HepG2 (cell line): ENCODE measurements around the gene C11orf58. TPM values are rescaled to one million over a fixed set of nuclear protein-coding genes. Genes with fewer than 3 reads are reported as not detected.

Source experiments
- ARNTL ChIP-seq: sonication (generic); formaldehyde crosslinking; IDR thresholded peaks from 2 replicates; pipeline ENCODE4 v1.4.0; 2020; ENCODE audit warnings: mild to moderate bottlenecking, missing genetic modification reagents
- CC2D1A ChIP-seq: sonication (generic); formaldehyde crosslinking; IDR thresholded peaks from 2 replicates; pipeline ENCODE4 v1.8.1; 2023; ENCODE audit warnings: mild to moderate bottlenecking, missing genetic modification reagents
- EHMT2 ChIP-seq: fragments of 200-600 bp; sonication (generic); IDR thresholded peaks from 2 replicates; pipeline ENCODE4 v1.7.0; 2017; ENCODE audit warnings: antibody characterized with exemption, low read depth, low read length, borderline replicate concordance
- MIER3 ChIP-seq: IDR thresholded peaks from 2 replicates; pipeline ENCODE4 v1.6.1; 2016; ENCODE audit warnings: missing compliant biosample characterization, borderline replicate concordance
- NFYB ChIP-seq: sonication (generic); formaldehyde crosslinking; IDR thresholded peaks from 2 replicates; pipeline ENCODE4 v1.4.0; 2020; ENCODE audit warnings: missing genetic modification reagents
- REXO4 ChIP-seq: sonication (generic); formaldehyde crosslinking; IDR thresholded peaks from 2 replicates; pipeline ENCODE4 v1.8.0; 2022; ENCODE audit warnings: missing genetic modification reagents, mild to moderate bottlenecking, borderline replicate concordance
- RFX5 ChIP-seq: IDR thresholded peaks from 2 replicates; pipeline ENCODE4 v1.6.1; 2011; ENCODE audit warnings: low read depth, low read length, improper control_type of control experiment
- ZFP41 ChIP-seq: sonication (generic); formaldehyde crosslinking; IDR thresholded peaks from 2 replicates; pipeline ENCODE4 v1.4.0; 2020; ENCODE audit warnings: mild to moderate bottlenecking, missing genetic modification reagents, borderline replicate concordance
- ZFP82 ChIP-seq: sonication (generic); formaldehyde crosslinking; IDR thresholded peaks from 2 replicates; pipeline ENCODE4 v1.5.1; 2020; ENCODE audit warnings: mild to moderate bottlenecking, missing genetic modification reagents, borderline replicate concordance
- ZMYM3 ChIP-seq: sonication (generic); formaldehyde crosslinking; IDR thresholded peaks from 2 replicates; pipeline ENCODE4 v1.5.1; 2020; ENCODE audit warnings: mild to moderate bottlenecking, missing genetic modification reagents
- ZNF296 ChIP-seq: sonication (generic); formaldehyde crosslinking; conservative IDR thresholded peaks from 2 replicates; pipeline ENCODE4 v1.5.0; 2020; ENCODE audit warnings: mild to moderate bottlenecking, missing genetic modification reagents
- ZNF703 ChIP-seq: sonication (generic); formaldehyde crosslinking; IDR thresholded peaks from 2 replicates; pipeline ENCODE4 v1.5.1; 2020; ENCODE audit warnings: missing genetic modification reagents, mild to moderate bottlenecking, moderate library complexity, borderline replicate concordance
- ZNF75D ChIP-seq: sonication (generic); formaldehyde crosslinking; IDR thresholded peaks from 2 replicates; pipeline ENCODE4 v1.8.1; 2023; ENCODE audit warnings: missing genetic modification reagents, mild to moderate bottlenecking, borderline replicate concordance
- ZNF879 ChIP-seq: sonication (generic); formaldehyde crosslinking; IDR thresholded peaks from 2 replicates; pipeline ENCODE4 v1.8.1; 2023; ENCODE audit warnings: missing genetic modification reagents
- ZSCAN22 ChIP-seq: sonication (generic); formaldehyde crosslinking; IDR thresholded peaks from 2 replicates; pipeline ENCODE4 v1.4.0; 2020; ENCODE audit warnings: mild to moderate bottlenecking, missing genetic modification reagents
- polyA plus RNA-seq, 8 experiments: library from polyadenylated mRNA; depleted of rRNA in 3 of 8; stranded (reverse) in 7 of 8; unstranded in 1 of 8; fragments of >200 nt; fragmentation: Illumina TruSeq in 4 of 8; extraction: Trizol in 4 of 8; gene quantifications; 2 replicates each; pipeline versions ENCODE4 v1.2.1 to v1.2.3, GENCODE V29; 2011 to 2016; ENCODE audit warnings: low read depth in 4 of 8, missing spikeins in 1 of 8, mixed read lengths in 1 of 8; ENCODE audit not compliant: insufficient read depth in 1 of 8
- total RNA-seq, 5 experiments: library from RNA; depleted of rRNA; stranded (reverse); fragments of >200 nt; fragmentation: Illumina TruSeq; extraction: Trizol; gene quantifications; 2 replicates each; pipeline ENCODE4 v1.2.3, GENCODE V29; 2016; ENCODE audit warnings: low read depth in 1 of 5
- TF ChIP-seq, protein P1 (sequence below): sonication (generic); formaldehyde crosslinking; conservative IDR thresholded peaks from 2 replicates; pipeline ENCODE4 v1.8.0; 2022; ENCODE audit warnings: mild to moderate bottlenecking, moderate library complexity, missing genetic modification reagents
- TF ChIP-seq, protein P2 (sequence below): sonication (generic); formaldehyde crosslinking; IDR thresholded peaks from 2 replicates; pipeline ENCODE4 v1.4.0; 2020; ENCODE audit warnings: missing genetic modification reagents, borderline replicate concordance
- TF ChIP-seq, protein P3 (sequence below): sonication (generic); formaldehyde crosslinking; IDR thresholded peaks from 2 replicates; pipeline ENCODE4; 2020; ENCODE audit warnings: missing genetic modification reagents, mild to moderate bottlenecking, borderline replicate concordance
- TF ChIP-seq, protein P4 (sequence below): sonication (generic); formaldehyde crosslinking; IDR thresholded peaks from 2 replicates; pipeline ENCODE4 v1.5.1; 2020; ENCODE audit warnings: mild to moderate bottlenecking, missing genetic modification reagents
- TF ChIP-seq, protein P5 (sequence below): sonication (generic); formaldehyde crosslinking; IDR thresholded peaks from 2 replicates; pipeline ENCODE4 v1.4.0; 2020; ENCODE audit warnings: mild to moderate bottlenecking, missing genetic modification reagents

The C11orf58 gene
- total and polyA plus RNA-seq, 2 of the 13 experiments (the other 11 are each of a cell fraction or from before 2014, with no cell fraction given), result 83.8 to 167 TPM

DNA sequence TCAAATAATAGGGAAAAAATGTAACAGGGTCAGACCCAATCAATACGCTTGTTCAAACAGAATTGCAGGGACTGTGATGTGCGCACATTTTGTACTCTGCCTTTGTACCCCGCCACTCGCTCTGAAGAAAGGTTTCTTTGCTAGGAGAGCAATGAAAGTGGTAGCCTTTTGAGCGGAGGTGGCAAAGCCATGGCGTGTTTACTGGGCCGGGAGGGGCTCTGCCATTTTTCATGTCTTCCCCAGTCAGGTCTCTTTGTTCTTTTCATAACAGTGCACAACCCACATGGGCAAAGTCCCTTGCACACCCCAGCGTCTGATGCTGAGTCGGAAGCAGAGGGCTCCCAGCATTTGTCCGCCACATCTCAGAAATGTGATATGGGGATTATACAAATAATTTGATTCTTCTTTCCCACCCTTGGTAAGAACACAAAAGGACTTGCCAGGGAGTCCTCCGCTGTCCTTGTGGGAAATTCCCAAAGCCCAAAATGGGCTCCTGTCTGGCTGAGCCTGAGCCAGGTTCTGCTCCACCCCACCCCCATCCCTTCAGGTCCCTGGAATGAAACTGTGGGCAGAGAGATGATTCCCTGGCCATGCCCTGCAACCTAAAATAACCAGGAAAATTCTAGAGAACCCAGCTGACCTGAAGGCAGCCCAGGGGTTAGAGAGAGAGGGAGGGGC, 36.6 kb downstream of the C11orf58 start (continued):
- TF ChIP-seq, protein P1, sequence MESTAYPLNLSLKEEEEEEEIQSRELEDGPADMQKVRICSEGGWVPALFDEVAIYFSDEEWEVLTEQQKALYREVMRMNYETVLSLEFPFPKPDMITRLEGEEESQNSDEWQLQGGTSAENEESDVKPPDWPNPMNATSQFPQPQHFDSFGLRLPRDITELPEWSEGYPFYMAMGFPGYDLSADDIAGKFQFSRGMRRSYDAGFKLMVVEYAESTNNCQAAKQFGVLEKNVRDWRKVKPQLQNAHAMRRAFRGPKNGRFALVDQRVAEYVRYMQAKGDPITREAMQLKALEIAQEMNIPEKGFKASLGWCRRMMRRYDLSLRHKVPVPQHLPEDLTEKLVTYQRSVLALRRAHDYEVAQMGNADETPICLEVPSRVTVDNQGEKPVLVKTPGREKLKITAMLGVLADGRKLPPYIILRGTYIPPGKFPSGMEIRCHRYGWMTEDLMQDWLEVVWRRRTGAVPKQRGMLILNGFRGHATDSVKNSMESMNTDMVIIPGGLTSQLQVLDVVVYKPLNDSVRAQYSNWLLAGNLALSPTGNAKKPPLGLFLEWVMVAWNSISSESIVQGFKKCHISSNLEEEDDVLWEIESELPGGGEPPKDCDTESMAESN (CRISPR knock-in tag), result no peak
- no peak for TF ChIP-seq ZSCAN22 (CRISPR knock-in tag)
- TF ChIP-seq, protein P2, sequence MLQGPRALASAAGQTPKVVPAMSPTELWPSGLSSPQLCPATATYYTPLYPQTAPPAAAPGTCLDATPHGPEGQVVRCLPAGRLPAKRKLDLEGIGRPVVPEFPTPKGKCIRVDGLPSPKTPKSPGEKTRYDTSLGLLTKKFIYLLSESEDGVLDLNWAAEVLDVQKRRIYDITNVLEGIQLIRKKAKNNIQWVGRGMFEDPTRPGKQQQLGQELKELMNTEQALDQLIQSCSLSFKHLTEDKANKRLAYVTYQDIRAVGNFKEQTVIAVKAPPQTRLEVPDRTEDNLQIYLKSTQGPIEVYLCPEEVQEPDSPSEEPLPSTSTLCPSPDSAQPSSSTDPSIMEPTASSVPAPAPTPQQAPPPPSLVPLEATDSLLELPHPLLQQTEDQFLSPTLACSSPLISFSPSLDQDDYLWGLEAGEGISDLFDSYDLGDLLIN (CRISPR knock-in tag), result no peak
- TF ChIP-seq ZNF75D (CRISPR knock-in tag), result no peak
- TF ChIP-seq, protein P3, sequence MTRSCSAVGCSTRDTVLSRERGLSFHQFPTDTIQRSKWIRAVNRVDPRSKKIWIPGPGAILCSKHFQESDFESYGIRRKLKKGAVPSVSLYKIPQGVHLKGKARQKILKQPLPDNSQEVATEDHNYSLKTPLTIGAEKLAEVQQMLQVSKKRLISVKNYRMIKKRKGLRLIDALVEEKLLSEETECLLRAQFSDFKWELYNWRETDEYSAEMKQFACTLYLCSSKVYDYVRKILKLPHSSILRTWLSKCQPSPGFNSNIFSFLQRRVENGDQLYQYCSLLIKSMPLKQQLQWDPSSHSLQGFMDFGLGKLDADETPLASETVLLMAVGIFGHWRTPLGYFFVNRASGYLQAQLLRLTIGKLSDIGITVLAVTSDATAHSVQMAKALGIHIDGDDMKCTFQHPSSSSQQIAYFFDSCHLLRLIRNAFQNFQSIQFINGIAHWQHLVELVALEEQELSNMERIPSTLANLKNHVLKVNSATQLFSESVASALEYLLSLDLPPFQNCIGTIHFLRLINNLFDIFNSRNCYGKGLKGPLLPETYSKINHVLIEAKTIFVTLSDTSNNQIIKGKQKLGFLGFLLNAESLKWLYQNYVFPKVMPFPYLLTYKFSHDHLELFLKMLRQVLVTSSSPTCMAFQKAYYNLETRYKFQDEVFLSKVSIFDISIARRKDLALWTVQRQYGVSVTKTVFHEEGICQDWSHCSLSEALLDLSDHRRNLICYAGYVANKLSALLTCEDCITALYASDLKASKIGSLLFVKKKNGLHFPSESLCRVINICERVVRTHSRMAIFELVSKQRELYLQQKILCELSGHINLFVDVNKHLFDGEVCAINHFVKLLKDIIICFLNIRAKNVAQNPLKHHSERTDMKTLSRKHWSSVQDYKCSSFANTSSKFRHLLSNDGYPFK (CRISPR knock-in tag), result no peak
- TF ChIP-seq NFYB (CRISPR knock-in tag), result no peak
- no peak for TF ChIP-seq ZNF879 (CRISPR knock-in tag)
- no peak for TF ChIP-seq EHMT2
- TF ChIP-seq, protein P4, sequence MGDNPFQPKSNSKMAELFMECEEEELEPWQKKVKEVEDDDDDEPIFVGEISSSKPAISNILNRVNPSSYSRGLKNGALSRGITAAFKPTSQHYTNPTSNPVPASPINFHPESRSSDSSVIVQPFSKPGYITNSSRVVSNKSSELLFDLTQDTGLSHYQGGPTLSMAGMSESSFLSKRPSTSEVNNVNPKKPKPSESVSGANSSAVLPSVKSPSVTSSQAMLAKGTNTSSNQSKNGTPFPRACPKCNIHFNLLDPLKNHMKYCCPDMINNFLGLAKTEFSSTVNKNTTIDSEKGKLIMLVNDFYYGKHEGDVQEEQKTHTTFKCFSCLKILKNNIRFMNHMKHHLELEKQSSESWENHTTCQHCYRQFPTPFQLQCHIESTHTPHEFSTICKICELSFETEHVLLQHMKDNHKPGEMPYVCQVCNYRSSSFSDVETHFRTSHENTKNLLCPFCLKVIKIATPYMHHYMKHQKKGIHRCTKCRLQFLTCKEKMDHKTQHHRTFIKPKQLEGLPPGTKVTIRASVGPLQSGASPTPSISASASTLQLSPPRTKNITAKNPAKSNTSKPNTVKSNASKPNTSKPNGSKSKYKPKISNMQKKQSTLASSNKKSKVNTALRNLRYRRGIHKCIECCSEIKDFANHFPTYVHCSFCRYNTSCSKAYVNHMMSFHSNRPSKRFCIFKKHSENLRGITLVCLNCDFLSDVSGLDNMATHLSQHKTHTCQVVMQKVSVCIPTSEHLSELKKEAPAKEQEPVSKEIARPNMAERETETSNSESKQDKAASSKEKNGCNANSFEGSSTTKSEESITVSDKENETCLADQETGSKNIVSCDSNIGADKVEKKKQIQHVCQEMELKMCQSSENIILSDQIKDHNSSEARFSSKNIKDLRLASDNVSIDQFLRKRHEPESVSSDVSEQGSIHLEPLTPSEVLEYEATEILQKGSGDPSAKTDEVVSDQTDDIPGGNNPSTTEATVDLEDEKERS (CRISPR knock-in tag), result no peak
- no peak for TF ChIP-seq ZNF296 (CRISPR knock-in tag)
- TF ChIP-seq ZNF703 (CRISPR knock-in tag), result no peak
- no peak for TF ChIP-seq RFX5
- 0 out of 2 replicates have a peak, but pooled peaks have one; percentile 32 for TF ChIP-seq ARNTL (CRISPR knock-in tag)
- TF ChIP-seq ZMYM3 (CRISPR knock-in tag), result no peak
- no peak for TF ChIP-seq MIER3 (CRISPR knock-in tag)
- TF ChIP-seq ZFP41 (CRISPR knock-in tag), result no peak
- no peak for TF ChIP-seq ZFP82
- TF ChIP-seq REXO4 (CRISPR knock-in tag), result no peak
- TF ChIP-seq, protein P5, sequence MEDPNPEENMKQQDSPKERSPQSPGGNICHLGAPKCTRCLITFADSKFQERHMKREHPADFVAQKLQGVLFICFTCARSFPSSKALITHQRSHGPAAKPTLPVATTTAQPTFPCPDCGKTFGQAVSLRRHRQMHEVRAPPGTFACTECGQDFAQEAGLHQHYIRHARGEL, result no peak
- TF ChIP-seq CC2D1A, result no peak
